Measurements from ENCODE around the gene MISP.

- TF ChIP-seq POLR2A (IDR thresholded peaks at IDR 0.05; ENCODE audit: control extremely low read depth in 1 of 2, low read depth in 2 of 2, low read length in 2 of 2) (no peak), EP300 (IDR thresholded peaks at IDR 0.05; ENCODE audit: borderline replicate concordance in 1 of 2, low read depth in 2 of 2, low read length in 2 of 2) (no peak), SP1 (IDR thresholded peaks at IDR 0.05; ENCODE audit: low read depth, low read length) (no peak), RBBP5 (IDR thresholded peaks at IDR 0.05; ENCODE audit: borderline replicate concordance, low read depth, low read length) (no peak), EZH2 (IDR thresholded peaks at IDR 0.05; ENCODE audit: low read depth, low read length, severe bottlenecking) (no peak), CTCF (IDR thresholded peaks at IDR 0.05; ENCODE audit: control extremely low read depth in 1 of 3, insufficient read depth in 1 of 3, low read depth in 1 of 3, low read length in 3 of 3) (no peak), ATF2 (IDR thresholded peaks at IDR 0.05; ENCODE audit: low read length) (no peak), TAF1 (IDR thresholded peaks at IDR 0.05; ENCODE audit: low read depth, low read length) (no peak), RAD21 (IDR thresholded peaks at IDR 0.05 in 1 of 2, conservative IDR thresholded peaks at IDR 0.05 in 1 of 2; ENCODE audit: low read depth in 2 of 2, low read length in 2 of 2) (no peak), RFX5 (IDR thresholded peaks at IDR 0.05; ENCODE audit: borderline replicate concordance, low read depth, low read length) (no peak), GTF2F1 (IDR thresholded peaks at IDR 0.05; ENCODE audit: borderline replicate concordance, low read depth, low read length) (no peak)
Measured at GRCh38 chr19:725461-726089, 25.3 kb upstream of the MISP start.
